ENCODE measurements around the gene SIGLEC1.

Gene SIGLEC1

GRCh38 chr20:3698591-3699001 lies 13.8 kb downstream of the SIGLEC1 start:
- no peak for DNase-seq

- no peak for DNase-seq
Observed at GRCh38 chr20:3697588-3698305, 14.7 kb downstream of the SIGLEC1 start.

- no peak for DNase-seq
Observed at GRCh38 chr20:3696745-3697587, 15.4 kb downstream of the SIGLEC1 start.

- DNase-seq: no peak
Observed at GRCh38 chr20:3696200-3696599, 16.2 kb downstream of the SIGLEC1 start.

GRCh38 chr20:3694864-3695263 lies 17.5 kb downstream of the SIGLEC1 start:
- no peak for DNase-seq

GRCh38 chr20:3693376-3693775 lies 19.0 kb downstream of the SIGLEC1 start:
- DNase-seq: no peak

- no peak for DNase-seq
Observed at GRCh38 chr20:3692706-3693294, 19.6 kb downstream of the SIGLEC1 start.

GRCh38 chr20:3691897-3692296 lies 20.5 kb downstream of the SIGLEC1 start:
- DNase-seq: no peak

GRCh38 chr20:3691306-3691705 lies 21.1 kb downstream of the SIGLEC1 start:
- no peak for DNase-seq

GRCh38 chr20:3690413-3690812 lies 22.0 kb downstream of the SIGLEC1 start:
- DNase-seq: no peak

GRCh38 chr20:3689978-3690377 lies 22.4 kb downstream of the SIGLEC1 start:
- no peak for DNase-seq

GRCh38 chr20:3687655-3688054 lies 24.7 kb downstream of the SIGLEC1 start:
- no peak for DNase-seq

- no peak for DNase-seq
Observed at GRCh38 chr20:3686867-3687321, 25.5 kb downstream of the SIGLEC1 start.

- no peak for DNase-seq
Observed at GRCh38 chr20:3686421-3686820, 26.0 kb downstream of the SIGLEC1 start.

- DNase-seq: no peak
Observed at GRCh38 chr20:3685341-3685740, 27.1 kb downstream of the SIGLEC1 start.

GRCh38 chr20:3681931-3682781 lies 30.2 kb downstream of the SIGLEC1 start, which contains the start of gene ADAM33:
TSS of gene ADAM33 (minus strand) at chr20:3682010. CDS start at chr20:3682004, 6 bp downstream.
- DNase-seq: no peak

- DNase-seq: no peak
Observed at GRCh38 chr20:3681352-3681930, 31.0 kb downstream of the SIGLEC1 start.

GRCh38 chr20:3680701-3681351 lies 31.6 kb downstream of the SIGLEC1 start:
- no peak for DNase-seq

- no peak for DNase-seq
Observed at GRCh38 chr20:3679749-3680700, 32.4 kb downstream of the SIGLEC1 start.

Data from CD4-positive, alpha-beta T cell treated with Interleukin-17A for 4 hours (primary cell).